H9 (cell line): ENCODE measurements around the gene TNFRSF6B. TPM values are rescaled to one million over a fixed set of nuclear protein-coding genes. Genes with fewer than 3 reads are reported as not detected.

Source experiments
- DNase-seq: peaks from one replicate; pipeline ENCODE4 v3.0.0-alpha.2; 2017
- H2AFZ ChIP-seq: one replicate; pipeline ENCODE4 v1.6.1; 2013; ENCODE audit warnings: mild to moderate bottlenecking, low read length, control low read depth, moderate library complexity
- H2AK5ac ChIP-seq: 2 replicates; pipeline ENCODE4 v1.6.1; 2013; ENCODE audit warnings: low read length, control low read depth, mixed read lengths; ENCODE audit not compliant: insufficient read length
- H2BK120ac ChIP-seq: one replicate; pipeline ENCODE4 v1.6.1; 2013; ENCODE audit warnings: low read depth, mild to moderate bottlenecking, low read length, control low read depth, inconsistent platforms; ENCODE audit not compliant: poor library complexity, severe bottlenecking
- H2BK12ac ChIP-seq: 2 replicates; pipeline ENCODE4 v1.6.1; 2013; ENCODE audit warnings: low read length, control low read depth, mixed read lengths, low read depth; ENCODE audit not compliant: insufficient read length
- H2BK15ac ChIP-seq: 2 replicates; pipeline ENCODE4 v1.6.1; 2013; ENCODE audit warnings: low read depth, low read length, control low read depth
- H2BK20ac ChIP-seq: one replicate; pipeline ENCODE4 v1.6.1; 2013; ENCODE audit warnings: low read depth, mild to moderate bottlenecking, low read length, control low read depth, inconsistent platforms; ENCODE audit not compliant: poor library complexity, severe bottlenecking
- H2BK5ac ChIP-seq: 2 replicates; pipeline ENCODE4 v1.6.1; 2013; ENCODE audit warnings: low read length, control low read depth, mixed read lengths; ENCODE audit not compliant: insufficient read length
- H3K14ac ChIP-seq: 2 replicates; pipeline ENCODE4 v1.6.1; 2013; ENCODE audit warnings: low read length, control low read depth; ENCODE audit not compliant: insufficient read depth
- H3K18ac ChIP-seq: 2 replicates; pipeline ENCODE4 v1.6.1; 2013; ENCODE audit warnings: low read depth, mild to moderate bottlenecking, mixed read lengths, low read length, control low read depth; ENCODE audit not compliant: insufficient read length
- H3K23ac ChIP-seq: 2 replicates; pipeline ENCODE4 v1.6.1; 2013; ENCODE audit warnings: low read length, control low read depth, mixed read lengths, low read depth; ENCODE audit not compliant: insufficient read length
- H3K23me2 ChIP-seq: 2 replicates; pipeline ENCODE4 v1.6.1; 2013; ENCODE audit warnings: low read depth, mild to moderate bottlenecking, mixed read lengths, low read length, control low read depth; ENCODE audit not compliant: insufficient read length, poor library complexity, severe bottlenecking
- H3K27ac ChIP-seq: 2 replicates; pipeline ENCODE4 v1.5.1; 2013; ENCODE audit warnings: low read length, control low read depth, mixed read lengths, low read depth; ENCODE audit not compliant: insufficient read length
- H3K27me3 ChIP-seq: 2 replicates; pipeline ENCODE4 v1.6.1; 2013; ENCODE audit warnings: low read length, control low read depth, inconsistent platforms; ENCODE audit not compliant: insufficient read depth
- H3K4ac ChIP-seq: 2 replicates; pipeline ENCODE4 v1.6.1; 2013; ENCODE audit warnings: low read depth, mild to moderate bottlenecking, control low read depth, inconsistent platforms, low read length, moderate library complexity
- H3K4me1 ChIP-seq: 2 replicates; pipeline ENCODE4 v1.6.1; 2013; ENCODE audit warnings: low read length, control low read depth, inconsistent platforms; ENCODE audit not compliant: insufficient read depth
- H3K4me2 ChIP-seq: 2 replicates; pipeline ENCODE4 v1.6.1; 2013; ENCODE audit warnings: low read length, control low read depth, mixed read lengths; ENCODE audit not compliant: insufficient read length, insufficient read depth
- H3K56ac ChIP-seq: 2 replicates; pipeline ENCODE4 v1.6.1; 2013; ENCODE audit warnings: low read depth, mild to moderate bottlenecking, mixed read lengths, low read length, control low read depth; ENCODE audit not compliant: insufficient read length
- H3K79me1 ChIP-seq: 2 replicates; pipeline ENCODE4 v1.6.1; 2013; ENCODE audit warnings: low read depth, mild to moderate bottlenecking, moderate library complexity, low read length, control low read depth, inconsistent platforms; ENCODE audit not compliant: insufficient read depth, poor library complexity, severe bottlenecking
- H3K79me2 ChIP-seq: 2 replicates; pipeline ENCODE4 v1.6.1; 2013; ENCODE audit warnings: low read length, control low read depth, inconsistent platforms; ENCODE audit not compliant: insufficient read depth
- H3K9ac ChIP-seq: 2 replicates; pipeline ENCODE4 v1.6.1; 2013; ENCODE audit warnings: low read length, control low read depth, mixed read lengths; ENCODE audit not compliant: insufficient read length; ENCODE audit errors: extremely low read depth
- H3K9me3 ChIP-seq: one replicate; pipeline ENCODE4 v1.6.1; 2013; ENCODE audit warnings: low read depth, low read length, inconsistent platforms; ENCODE audit not compliant: control insufficient read depth
- H3T11ph ChIP-seq: one replicate; pipeline ENCODE4 v1.6.1; 2013; ENCODE audit warnings: mild to moderate bottlenecking, low read length, control low read depth, inconsistent platforms
- H4K20me1 ChIP-seq: one replicate; pipeline ENCODE4 v1.6.1; 2013; ENCODE audit not compliant: control insufficient read depth, insufficient read length, insufficient read depth
- H4K5ac ChIP-seq: 2 replicates; pipeline ENCODE4 v1.6.1; 2013; ENCODE audit warnings: low read depth, mild to moderate bottlenecking, mixed read lengths, low read length, control low read depth; ENCODE audit not compliant: insufficient read length
- H4K8ac ChIP-seq: replicated peaks from 2 replicates; pipeline ENCODE4 v1.6.1; 2013; ENCODE audit warnings: low read length, control low read depth, mixed read lengths, low read depth; ENCODE audit not compliant: insufficient read length
- H4K91ac ChIP-seq: 2 replicates; pipeline ENCODE4 v1.6.1; 2013; ENCODE audit warnings: low read depth, mild to moderate bottlenecking, moderate library complexity, mixed read lengths, low read length, control low read depth; ENCODE audit not compliant: insufficient read length
- H3K27ac Mint-ChIP-seq, 3 experiments: 2 replicates in 2 of 3; 3 replicates in 1 of 3; pipeline ENCODE4 v1.8.0; 2020 to 2021; ENCODE audit warnings: mixed read lengths in 3 of 3, mild to moderate bottlenecking in 1 of 3, moderate library complexity in 1 of 3
- H3K27me3 Mint-ChIP-seq: 2 replicates; pipeline ENCODE4 v1.8.0; 2021; ENCODE audit warnings: low read depth, mild to moderate bottlenecking, moderate library complexity, mixed read lengths
- H3K36me3 Mint-ChIP-seq, 3 experiments: 2 replicates in 2 of 3; 3 replicates in 1 of 3; pipeline ENCODE4 v1.8.0; 2020 to 2021; ENCODE audit warnings: low read depth in 3 of 3, mixed read lengths in 3 of 3; ENCODE audit not compliant: insufficient read depth in 1 of 3
- H3K4me1 Mint-ChIP-seq, 2 experiments: 2 replicates each; pipeline ENCODE4 v1.8.0; 2020; ENCODE audit warnings: mixed read lengths in 2 of 2
- H3K4me3 Mint-ChIP-seq, 2 experiments: 2 replicates in 1 of 2; 3 replicates in 1 of 2; pipeline ENCODE4 v1.8.0; 2020 to 2021; ENCODE audit warnings: mild to moderate bottlenecking in 2 of 2, mixed read lengths in 2 of 2, moderate library complexity in 1 of 2
- H3K9me3 Mint-ChIP-seq, 2 experiments: 2 replicates in 1 of 2; 3 replicates in 1 of 2; pipeline ENCODE4 v1.8.0; 2020; ENCODE audit warnings: mild to moderate bottlenecking in 2 of 2, mixed read lengths in 2 of 2, moderate library complexity in 1 of 2
- WGBS: extraction: QIAGEN DNeasy Blood & Tissue Kit; methylation state at CpG from one replicate; pipeline ENCODE4 v1.1.7; 2013; ENCODE audit warnings: missing lambda C conversion rate, low lambda C conversion rate, mixed read lengths; ENCODE audit not compliant: insufficient read length; ENCODE audit errors: extremely low coverage; 5-methylcytosine and 5-hydroxymethylcytosine counted together
- total RNA-seq: library from RNA; stranded (reverse); gene quantifications from 2 replicates; pipeline ENCODE4 v1.2.1, GENCODE V29; 2021
- TF ChIP-seq, protein P1 (sequence below): fragments of 200-600 bp; sonication (generic); conservative IDR thresholded peaks from 3 replicates; pipeline ENCODE4 v1.8.0; 2021; ENCODE audit warnings: antibody characterized with exemption, mild to moderate bottlenecking

Gene TNFRSF6B
- total RNA-seq, 1 experiment from 2014 or later: not detected

DNA sequence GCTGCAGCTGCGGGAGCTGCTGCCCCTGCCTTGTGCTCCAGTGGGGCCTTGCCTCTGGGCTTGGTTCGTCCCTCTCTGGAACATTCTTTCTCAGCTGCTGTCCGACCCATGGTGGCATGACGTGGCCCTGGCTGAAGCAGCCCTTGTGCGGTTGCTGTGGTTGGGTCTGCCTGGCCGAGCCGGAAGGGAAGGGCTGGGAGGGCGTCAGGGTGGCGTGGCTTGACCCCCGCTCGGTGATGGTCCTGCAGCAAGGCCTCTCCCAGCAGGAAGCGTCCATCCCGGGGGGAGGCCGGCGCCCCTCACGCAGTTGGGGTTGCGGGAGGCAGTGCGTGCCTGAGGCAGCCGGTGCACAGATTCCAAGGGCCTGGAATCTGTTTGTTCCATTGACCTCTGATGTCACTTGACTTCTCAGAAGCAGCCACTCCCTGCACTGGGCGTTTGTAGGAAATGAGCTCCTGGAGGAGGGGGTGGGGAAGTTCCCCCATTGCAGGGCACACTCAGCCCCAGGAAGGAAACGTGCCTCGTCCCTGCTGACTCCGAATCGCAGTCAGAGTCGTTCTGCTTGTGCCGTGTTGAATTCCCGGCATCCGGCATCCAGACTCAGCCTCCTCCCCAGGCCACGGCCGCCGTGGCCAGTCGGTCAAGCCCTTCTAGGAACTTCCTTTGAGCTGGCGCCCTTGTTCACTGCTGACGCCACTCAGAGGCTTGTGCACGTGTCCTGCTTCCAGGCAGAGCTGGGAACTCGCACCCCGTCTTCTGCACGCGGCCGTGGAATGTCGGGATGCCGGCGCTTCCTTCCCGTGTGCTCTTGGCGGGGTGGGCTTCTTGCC is 9.7 kb upstream of the TNFRSF6B start:
- no peaks in the 10 kb centered on the region for H4K20me1 ChIP-seq
- TF ChIP-seq, protein P1, sequence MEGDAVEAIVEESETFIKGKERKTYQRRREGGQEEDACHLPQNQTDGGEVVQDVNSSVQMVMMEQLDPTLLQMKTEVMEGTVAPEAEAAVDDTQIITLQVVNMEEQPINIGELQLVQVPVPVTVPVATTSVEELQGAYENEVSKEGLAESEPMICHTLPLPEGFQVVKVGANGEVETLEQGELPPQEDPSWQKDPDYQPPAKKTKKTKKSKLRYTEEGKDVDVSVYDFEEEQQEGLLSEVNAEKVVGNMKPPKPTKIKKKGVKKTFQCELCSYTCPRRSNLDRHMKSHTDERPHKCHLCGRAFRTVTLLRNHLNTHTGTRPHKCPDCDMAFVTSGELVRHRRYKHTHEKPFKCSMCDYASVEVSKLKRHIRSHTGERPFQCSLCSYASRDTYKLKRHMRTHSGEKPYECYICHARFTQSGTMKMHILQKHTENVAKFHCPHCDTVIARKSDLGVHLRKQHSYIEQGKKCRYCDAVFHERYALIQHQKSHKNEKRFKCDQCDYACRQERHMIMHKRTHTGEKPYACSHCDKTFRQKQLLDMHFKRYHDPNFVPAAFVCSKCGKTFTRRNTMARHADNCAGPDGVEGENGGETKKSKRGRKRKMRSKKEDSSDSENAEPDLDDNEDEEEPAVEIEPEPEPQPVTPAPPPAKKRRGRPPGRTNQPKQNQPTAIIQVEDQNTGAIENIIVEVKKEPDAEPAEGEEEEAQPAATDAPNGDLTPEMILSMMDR: no peak
- H2BK15ac ChIP-seq: no peak overlapping the region
- H3K4me2 ChIP-seq: no peak overlapping the region
- no peak overlapping the region for H3K56ac ChIP-seq
- Mint-ChIP-seq H3K4me1 (no peaks in the 10 kb centered on the region), H3K36me3 (peaks cover 2 to 5% (median 3%) of the 10 kb centered on the region in 3 experiments; a peak in 5 of 7 replicates), H3K27ac (no peak overlapping the region), H3K9me3 (no peaks in the 10 kb centered on the region), H3K27me3 (no peaks in the 10 kb centered on the region; the same call in 1 of the 2 replicates), H3K4me3 (no peak overlapping the region)
- no peak overlapping the region for H3K9ac ChIP-seq
- no peaks in the 10 kb centered on the region for H3K79me2 ChIP-seq
- H2BK120ac ChIP-seq: no peak overlapping the region
- WGBS: no CpG with 5 or more reads among the region's 45 CpGs
- H3K4me1 ChIP-seq: no peaks in the 10 kb centered on the region
- H3K23ac ChIP-seq: no peak overlapping the region
- no peak overlapping the region for H3K4ac ChIP-seq
- H2BK20ac ChIP-seq: no peak overlapping the region
- no peak overlapping the region for H2AK5ac ChIP-seq
- H4K8ac ChIP-seq: no peak overlapping the region
- H3K27ac ChIP-seq: no peak overlapping the region
- no peaks in the 10 kb centered on the region for H3K27me3 ChIP-seq
- H4K91ac ChIP-seq: no peak overlapping the region
- no peak overlapping the region for H2BK5ac ChIP-seq
- H3K79me1 ChIP-seq: no peaks in the 10 kb centered on the region
- H4K5ac ChIP-seq: no peak overlapping the region
- H2BK12ac ChIP-seq: no peak overlapping the region
- no peak overlapping the region for H2AFZ ChIP-seq
- H3K23me2 ChIP-seq: no peaks in the 10 kb centered on the region
- no peak overlapping the region; the same call in 1 of the 2 replicates for H3K14ac ChIP-seq
- no peak for DNase-seq
- H3K9me3 ChIP-seq: no peaks in the 10 kb centered on the region
- no peak overlapping the region for H3T11ph ChIP-seq
- no peak overlapping the region for H3K18ac ChIP-seq
